H1 (cell line): ENCODE results near the gene RSAD2. TPM values are rescaled to one million over a fixed set of nuclear protein-coding genes. Genes with fewer than 3 reads are reported as not detected.

Source experiments
- CTCF ChIA-PET: fragments of 300-600 bp; sonication (Branson Sonifier 250); formaldehyde crosslinking; loops from one replicate; lab custom pipeline; 2021; ENCODE audit not compliant: partially characterized antibody; lab: Charles Lee
- POLR2A ChIA-PET: fragments of 300-600 bp; sonication (Branson Sonifier 250); formaldehyde crosslinking; loops from one replicate; lab custom pipeline; 2021; ENCODE audit warnings: inconsistent platforms; ENCODE audit not compliant: partially characterized antibody; lab: Charles Lee
- DNase-seq, 2 experiments: peaks; one replicate each; pipeline versions ENCODE4 v3.0.0 to v3.0.0-alpha.2; 2010 to 2022; ENCODE audit warnings: low spot score in 2 of 2, low read depth in 1 of 2, mixed read lengths in 1 of 2
- FAIRE-seq: peaks from 2 replicates; lab custom pipeline; 2011; peaks lifted over from hg19 to GRCh38; lab: Jason Lieb, UNC
- H2AFZ ChIP-seq: 2 replicates; pipeline ENCODE4 v1.8.1; 2012; ENCODE audit warnings: low read length, inconsistent platforms
- H2AK5ac ChIP-seq: 2 replicates; pipeline ENCODE4 v1.6.1; 2013; ENCODE audit warnings: low read depth, low read length
- H2BK120ac ChIP-seq: replicated peaks from 2 replicates; pipeline ENCODE3; 2013; ENCODE audit warnings: low read depth, low read length, inconsistent platforms
- H2BK12ac ChIP-seq: 2 replicates; pipeline ENCODE4 v1.6.1; 2013; ENCODE audit warnings: low read depth, low read length
- H2BK15ac ChIP-seq: 2 replicates; pipeline ENCODE4 v1.6.1; 2013; ENCODE audit warnings: low read length
- H2BK20ac ChIP-seq: 2 replicates; pipeline ENCODE4 v1.6.1; 2013; ENCODE audit warnings: low read length
- H2BK5ac ChIP-seq: 2 replicates; pipeline ENCODE4 v1.6.1; 2013; ENCODE audit warnings: low read depth, low read length
- H3K14ac ChIP-seq: 2 replicates; pipeline ENCODE4 v1.6.1; 2013; ENCODE audit warnings: inconsistent platforms; ENCODE audit not compliant: insufficient read length
- H3K18ac ChIP-seq: 2 replicates; pipeline ENCODE4 v1.6.1; 2013; ENCODE audit warnings: low read length; ENCODE audit errors: extremely low read depth
- H3K23ac ChIP-seq: 2 replicates; pipeline ENCODE4 v1.6.1; 2013; ENCODE audit warnings: inconsistent platforms; ENCODE audit not compliant: insufficient read length
- H3K23me2 ChIP-seq: 2 replicates; pipeline ENCODE4 v1.6.1; 2013; ENCODE audit warnings: low read depth, low read length
- H3K27ac ChIP-seq: 2 replicates; pipeline ENCODE4 v1.6.1; 2011; ENCODE audit warnings: low read depth, low read length, inconsistent platforms
- H3K27me3 ChIP-seq, 4 experiments: replicated peaks in 1 of 4; 1 replicate in 1 of 4; 2 replicates in 3 of 4; pipeline versions ENCODE4 v1.6.1 to v1.8.1; 2011 to 2013; ENCODE audit warnings: low read length in 3 of 4, mild to moderate bottlenecking in 3 of 4, inconsistent platforms in 2 of 4, mixed read lengths in 2 of 4, moderate library complexity in 1 of 4; ENCODE audit not compliant: control insufficient read depth in 3 of 4, insufficient read depth in 3 of 4; ENCODE audit errors: extremely low read depth in 1 of 4
- H3K36me3 ChIP-seq, 4 experiments: 2 replicates each; pipeline versions ENCODE4 v1.6.1 to v1.8.1; 2011 to 2013; ENCODE audit warnings: mild to moderate bottlenecking in 4 of 4, low read length in 3 of 4, moderate library complexity in 2 of 4, control low read depth in 1 of 4, inconsistent platforms in 1 of 4; ENCODE audit not compliant: insufficient read depth in 4 of 4, control insufficient read depth in 2 of 4
- H3K4ac ChIP-seq: replicated peaks from 2 replicates; pipeline ENCODE3; 2013; ENCODE audit warnings: low read length, low read depth, mixed read lengths, inconsistent platforms; ENCODE audit not compliant: insufficient read length
- H3K4me1 ChIP-seq, 4 experiments: replicated peaks in 1 of 4; 1 replicate in 1 of 4; 2 replicates in 3 of 4; pipeline versions ENCODE4 v1.6.1 to v1.8.1; 2011 to 2013; ENCODE audit warnings: low read length in 3 of 4, inconsistent platforms in 2 of 4, mixed read lengths in 1 of 4; ENCODE audit not compliant: insufficient read depth in 4 of 4, control insufficient read depth in 3 of 4
- H3K4me2 ChIP-seq, 2 experiments: 2 replicates each; pipeline versions ENCODE4 v1.6.1 to v1.8.1; 2011 to 2013; ENCODE audit warnings: low read depth in 2 of 2, low read length in 2 of 2, control low read depth in 1 of 2, inconsistent platforms in 1 of 2, mild to moderate bottlenecking in 1 of 2; ENCODE audit not compliant: insufficient read depth in 1 of 2
- H3K4me3 ChIP-seq, 4 experiments: fragments of 200-600, 300-600 bp in 1 of 4; sonication (generic), shearing (Covaris generic), sonication (Bioruptor Twin) in 1 of 4; 2 replicates each; pipeline versions ENCODE4 v1.5.1 to v1.8.1; 2011 to 2016; ENCODE audit warnings: low read length in 4 of 4, low read depth in 3 of 4, control low read depth in 2 of 4, inconsistent platforms in 2 of 4, mild to moderate bottlenecking in 2 of 4, mixed read lengths in 1 of 4, moderate library complexity in 1 of 4; ENCODE audit not compliant: insufficient read depth in 2 of 4; ENCODE audit errors: extremely low read depth in 1 of 4
- H3K56ac ChIP-seq: replicated peaks from 2 replicates; pipeline ENCODE3; 2013; ENCODE audit warnings: low read depth, mild to moderate bottlenecking, mixed read lengths, low read length, inconsistent platforms; ENCODE audit not compliant: insufficient read length
- H3K79me1 ChIP-seq: 2 replicates; pipeline ENCODE4 v1.6.1; 2013; ENCODE audit warnings: low read depth, low read length, control low read depth
- H3K79me2 ChIP-seq, 2 experiments: 2 replicates each; pipeline versions ENCODE4 v1.6.1 to v1.8.1; 2012 to 2013; ENCODE audit warnings: low read length in 2 of 2, mild to moderate bottlenecking in 2 of 2, inconsistent platforms in 1 of 2; ENCODE audit not compliant: insufficient read depth in 2 of 2, control insufficient read depth in 1 of 2
- H3K9ac ChIP-seq, 4 experiments: replicated peaks in 1 of 4; 1 replicate in 1 of 4; 2 replicates in 3 of 4; pipeline versions ENCODE4 v1.6.1 to v1.8.1; 2011 to 2013; ENCODE audit warnings: low read depth in 3 of 4, low read length in 3 of 4, control low read depth in 2 of 4, mild to moderate bottlenecking in 2 of 4, moderate library complexity in 2 of 4, inconsistent platforms in 1 of 4; ENCODE audit errors: extremely low read depth in 1 of 4
- H3K9me3 ChIP-seq, 2 experiments: 2 replicates each; pipeline versions ENCODE4 v1.6.1 to v1.8.1; 2012 to 2013; ENCODE audit warnings: mild to moderate bottlenecking in 2 of 2, moderate library complexity in 2 of 2, control low read depth in 1 of 2, inconsistent platforms in 1 of 2, low read depth in 1 of 2, low read length in 1 of 2, mixed read lengths in 1 of 2; ENCODE audit not compliant: insufficient read depth in 2 of 2
- H4K20me1 ChIP-seq, 2 experiments: replicated peaks in 1 of 2; 2 replicates each; pipeline versions ENCODE3 to v1.8.1; 2011 to 2013; ENCODE audit warnings: inconsistent platforms in 2 of 2, low read length in 2 of 2, mild to moderate bottlenecking in 1 of 2; ENCODE audit not compliant: insufficient read depth in 2 of 2, control insufficient read depth in 1 of 2
- H4K5ac ChIP-seq: 2 replicates; pipeline ENCODE4 v1.6.1; 2013; ENCODE audit warnings: low read length, low read depth, mixed read lengths, inconsistent platforms; ENCODE audit not compliant: insufficient read length
- H4K8ac ChIP-seq: 2 replicates; pipeline ENCODE4 v1.8.0; 2013; ENCODE audit warnings: mild to moderate bottlenecking, moderate library complexity, low read length, inconsistent platforms; ENCODE audit not compliant: insufficient read depth; ENCODE audit errors: extremely low read depth
- H4K91ac ChIP-seq: replicated peaks from 2 replicates; pipeline ENCODE3; 2013; ENCODE audit warnings: low read length, mixed read lengths, inconsistent platforms; ENCODE audit not compliant: insufficient read length
- ATF3 ChIP-seq: IDR thresholded peaks from 2 replicates; pipeline ENCODE4 v1.6.1; 2011; ENCODE audit warnings: low read depth, mild to moderate bottlenecking, low read length; ENCODE audit not compliant: insufficient read depth
- CHD2 ChIP-seq: IDR thresholded peaks from 2 replicates; pipeline ENCODE4 v1.6.1; 2012; ENCODE audit warnings: low read length, improper control_type of control experiment
- CREB1 ChIP-seq: IDR thresholded peaks from 2 replicates; pipeline ENCODE4 v1.6.1; 2012; ENCODE audit warnings: inconsistent platforms
- JUND ChIP-seq: IDR thresholded peaks from 2 replicates; pipeline ENCODE4 v1.6.1; 2011; ENCODE audit warnings: mild to moderate bottlenecking, improper control_type of control experiment, low read length
- SP1 ChIP-seq: IDR thresholded peaks from 2 replicates; pipeline ENCODE4 v1.6.1; 2011; ENCODE audit warnings: low read depth, low read length
- ZNF274 ChIP-seq: IDR thresholded peaks from 2 replicates; pipeline ENCODE4 v1.7.0; 2012; ENCODE audit warnings: low read length, borderline replicate concordance; ENCODE audit errors: extremely low read depth
- WGBS, 2 experiments: shearing (Covaris generic) in 1 of 2; methylation state at CpG; one replicate each; pipeline versions ENCODE4 v1.1.6 to v1.1.7; 2013 to 2015; ENCODE audit warnings: low lambda C conversion rate in 2 of 2, mixed read lengths in 2 of 2, inconsistent platforms in 1 of 2, low coverage in 1 of 2, missing lambda C conversion rate in 1 of 2; ENCODE audit not compliant: insufficient replicate concordance in 2 of 2, insufficient coverage in 1 of 2, insufficient read length in 1 of 2; ENCODE audit errors: extremely low coverage in 1 of 2, missing lambda C conversion rate in 1 of 2; 5-methylcytosine and 5-hydroxymethylcytosine counted together
- polyA plus RNA-seq, 7 experiments: library from polyadenylated mRNA; depleted of rRNA in 3 of 7; stranded (reverse) in 5 of 7; unstranded in 2 of 7; fragments of >200 nt in 5 of 7; fragments of 200-250 nt in 2 of 7; gene quantifications; 1 replicate in 5 of 7; 2 replicates in 1 of 7; 4 replicates in 1 of 7; pipeline versions ENCODE4 v1.2.1 to v1.2.3, GENCODE V29; 2011 to 2013; ENCODE audit warnings: missing spikeins in 2 of 7, mixed read lengths in 2 of 7
- total RNA-seq: library from RNA; stranded (reverse); fragmentation: NEBNext Ultra II Directional; extraction: Animal tissue kit (Norgen Biotek cat#: 25700); gene quantifications from 2 replicates; pipeline ENCODE4 v1.2.1, GENCODE V29; 2021

Gene RSAD2
- total and polyA plus RNA-seq, 2 of the 8 experiments (the other 6 are each of a cell fraction or from before 2014, with no cell fraction given) = not detected

GRCh38 chr2:6878549-6878948, 972 bp downstream of the RSAD2 start:
- no peak overlapping the region for H2BK12ac ChIP-seq
- CTCF ChIA-PET = interaction anchor here (1.7 kb wide), 1 partner anchor 166 kb away, joined by 3 read pairs; no protein-coding TSS in a partner anchor
- H2AFZ ChIP-seq = no peak overlapping the region
- H3K4me3 ChIP-seq = no peak overlapping the region
- no peak overlapping the region for H3K4me2 ChIP-seq
- H4K5ac ChIP-seq = no peak overlapping the region
- no peak overlapping the region for H3K23ac ChIP-seq
- H3K14ac ChIP-seq = no peak overlapping the region
- H4K91ac ChIP-seq = no peak overlapping the region
- no peak overlapping the region for H3K56ac ChIP-seq
- no peaks in the 10 kb centered on the region for H3K36me3 ChIP-seq
- H2AK5ac ChIP-seq = no peak overlapping the region
- FAIRE-seq (no peak), DNase-seq (no peak)
- no peak overlapping the region for H3K4ac ChIP-seq
- H3K27ac ChIP-seq = no peak overlapping the region
- H2BK120ac ChIP-seq = no peak overlapping the region
- no peaks in the 10 kb centered on the region for H4K20me1 ChIP-seq
- no peak overlapping the region for H2BK20ac ChIP-seq
- peaks cover 7 to 9% of the 10 kb centered on the region in 2 experiments for H3K9me3 ChIP-seq
- H3K23me2 ChIP-seq = no peaks in the 10 kb centered on the region
- no peaks in the 10 kb centered on the region for H3K79me1 ChIP-seq
- no peak overlapping the region for H2BK15ac ChIP-seq
- no peak overlapping the region for H3K18ac ChIP-seq
- TF ChIP-seq JUND (no peak), ATF3 (no peak), CHD2 (no peak), ZNF274 (no peak), SP1 (no peak), CREB1 (no peak)
- POLR2A ChIA-PET = no interaction called here
- H2BK5ac ChIP-seq = no peak overlapping the region
- no peaks in the 10 kb centered on the region for H3K79me2 ChIP-seq
- no peaks in the 10 kb centered on the region for H3K4me1 ChIP-seq
- 99% methylated on average over 4 of the region's 4 CpGs; no CpG with 5 or more reads in 1 of the 2 experiments for WGBS, 2 experiments
- no peak overlapping the region for H3K9ac ChIP-seq
- no peaks in the 10 kb centered on the region for H3K27me3 ChIP-seq
- H4K8ac ChIP-seq = no peak overlapping the region
